Natural killer cell (primary cell): Measurements from ENCODE around the gene ETV6. TPM values are rescaled to one million over a fixed set of nuclear protein-coding genes. Genes with fewer than 3 reads are reported as not detected.

Source experiments
- ATAC-seq, 3 donors: fragments of 150-1000 bp in 2 of 3; fragments of 200-7000 bp in 1 of 3; cut with Tn5 transposase; 1 replicate in 1 of 3; 2 replicates in 2 of 3; pipeline ENCODE4 v1.10.0; 2021; ENCODE audit warnings: mild to moderate bottlenecking in 2 of 3, moderate library complexity in 2 of 3
- DNase-seq, 2 donors: peaks; one replicate each; pipeline versions ENCODE4 v3.0.0 to v3.0.0-alpha.2; 2013 to 2021; ENCODE audit warnings: mixed read lengths in 1 of 2
- H3K27ac ChIP-seq: one replicate; pipeline ENCODE4 v1.5.1; 2013; ENCODE audit warnings: mild to moderate bottlenecking, low read length
- H3K27me3 ChIP-seq: one replicate; pipeline ENCODE4 v1.6.1; 2013; ENCODE audit warnings: low read length; ENCODE audit not compliant: control insufficient read depth, insufficient read depth
- H3K36me3 ChIP-seq: one replicate; pipeline ENCODE4 v1.6.1; 2013; ENCODE audit warnings: low read length; ENCODE audit not compliant: control insufficient read depth, insufficient read depth
- H3K4me1 ChIP-seq: one replicate; pipeline ENCODE4 v1.6.1; 2013; ENCODE audit warnings: low read length; ENCODE audit not compliant: control insufficient read depth, insufficient read depth
- H3K4me3 ChIP-seq: one replicate; pipeline ENCODE4 v1.5.1; 2013; ENCODE audit warnings: low read length
- H3K9me3 ChIP-seq: one replicate; pipeline ENCODE4 v1.6.1; 2013; ENCODE audit warnings: low read length; ENCODE audit not compliant: control insufficient read depth, insufficient read depth
- H3K27ac Mint-ChIP-seq, 2 donors: one replicate each; pipeline ENCODE4 v1.8.0; 2022; ENCODE audit warnings: mild to moderate bottlenecking in 2 of 2, mixed read lengths in 2 of 2, moderate library complexity in 1 of 2
- H3K27me3 Mint-ChIP-seq, 2 donors: one replicate each; pipeline ENCODE4 v1.8.0; 2022; ENCODE audit warnings: low read depth in 2 of 2, mixed read lengths in 2 of 2
- H3K36me3 Mint-ChIP-seq: one replicate; pipeline ENCODE4 v1.8.0; 2022; ENCODE audit warnings: mixed read lengths
- H3K4me1 Mint-ChIP-seq, 2 donors: one replicate each; pipeline ENCODE4 v1.8.0; 2022; ENCODE audit warnings: mixed read lengths in 2 of 2
- H3K4me3 Mint-ChIP-seq: one replicate; pipeline ENCODE4 v1.8.0; 2022; ENCODE audit warnings: mild to moderate bottlenecking, moderate library complexity, mixed read lengths
- H3K9me3 Mint-ChIP-seq, 2 donors: one replicate each; pipeline ENCODE4 v1.8.0; 2022; ENCODE audit warnings: mixed read lengths in 2 of 2
- CTCF ChIP-seq: fragments of 200-600 bp; IDR thresholded peaks from one replicate; pipeline ENCODE4 v1.8.0; 2022; ENCODE audit warnings: antibody characterized with exemption
- WGBS: methylation state at CpG from one replicate; pipeline ENCODE4 v1.1.7; 2013; ENCODE audit warnings: missing lambda C conversion rate; ENCODE audit not compliant: insufficient coverage; 5-methylcytosine and 5-hydroxymethylcytosine counted together
- intact Hi-C: fragments of 100-400 bp; cut with micrococcal nuclease; formaldehyde crosslinking; loops from one replicate; pipeline ENCODE4 v1.14.2; 2022
- total RNA-seq, 4 donors: library from RNA; stranded (reverse); fragments of 120-200 nt in 1 of 4; gene quantifications; one replicate each; pipeline versions ENCODE4 v1.2.3 to v1.2.4, GENCODE V29; 2013 to 2022

ETV6 gene
- total RNA-seq, 3 donors from 2014 or later (not counting 1 experiment from before 2014, with no cell fraction given) = 38.9 to 49.5 (median 40.6) TPM

GRCh38 chr12:11830307-11830801 is 180.9 kb downstream of the ETV6 start:
- Mint-ChIP-seq H3K9me3 (no peaks in the 10 kb centered on the region), H3K4me3 (no peak overlapping the region), H3K27me3 (no peaks in the 10 kb centered on the region), H3K36me3 (no peaks in the 10 kb centered on the region), H3K4me1 (peaks cover 12 to 15% of the 10 kb centered on the region in 2 donors), H3K27ac (no peak overlapping the region)
- Histone ChIP-seq H3K36me3 (no peaks in the 10 kb centered on the region), H3K4me3 (no peak overlapping the region), H3K4me1 (peaks cover 2% of the 10 kb centered on the region), H3K27ac (no peak overlapping the region), H3K9me3 (no peaks in the 10 kb centered on the region), H3K27me3 (no peaks in the 10 kb centered on the region)
- 88% methylated on average over 5 of the region's 5 CpGs for WGBS
- DNase-seq (peak in 1 of 2 donors; percentile 20), ATAC-seq (no peak)
- intact Hi-C loops = no loop called here
- TF ChIP-seq CTCF = no peak

- DNase-seq (no peak), ATAC-seq (no peak)
- intact Hi-C loops = no loop called here
- Histone ChIP-seq H3K27ac (no peak overlapping the region), H3K4me3 (no peak overlapping the region), H3K4me1 (peaks cover 12% of the 10 kb centered on the region), H3K36me3 (no peaks in the 10 kb centered on the region), H3K9me3 (no peaks in the 10 kb centered on the region), H3K27me3 (no peaks in the 10 kb centered on the region)
- H3K4me1 Mint-ChIP-seq = peaks cover 15 to 20% of the 10 kb centered on the region in 2 donors
- TF ChIP-seq CTCF = no peak
- 88% methylated on average over 4 of the region's 4 CpGs for WGBS
- no peaks in the 10 kb centered on the region for H3K36me3 Mint-ChIP-seq
- H3K27ac Mint-ChIP-seq = no peak overlapping the region
- H3K27me3 Mint-ChIP-seq = no peaks in the 10 kb centered on the region
- H3K9me3 Mint-ChIP-seq = no peaks in the 10 kb centered on the region
- no peak overlapping the region for H3K4me3 Mint-ChIP-seq
Measured at GRCh38 chr12:11832093-11832492, 182.6 kb downstream of the ETV6 start.

- no peaks in the 10 kb centered on the region for H3K27me3 Mint-ChIP-seq
- Histone ChIP-seq H3K27ac (no peak overlapping the region), H3K4me3 (no peak overlapping the region), H3K4me1 (peaks cover 12% of the 10 kb centered on the region), H3K36me3 (no peaks in the 10 kb centered on the region), H3K9me3 (no peaks in the 10 kb centered on the region), H3K27me3 (no peaks in the 10 kb centered on the region)
- no peaks in the 10 kb centered on the region for H3K9me3 Mint-ChIP-seq
- H3K4me3 Mint-ChIP-seq = no peak overlapping the region
- peaks cover 15 to 20% of the 10 kb centered on the region in 2 donors for H3K4me1 Mint-ChIP-seq
- ATAC-seq (no peak), DNase-seq (no peak)
- no peaks in the 10 kb centered on the region for H3K36me3 Mint-ChIP-seq
- no peak overlapping the region for H3K27ac Mint-ChIP-seq
- WGBS = 92% methylated on average over 3 of the region's 4 CpGs
- intact Hi-C loops = no loop called here
- TF ChIP-seq CTCF = no peak
Measured at GRCh38 chr12:11833174-11833895, 183.9 kb downstream of the ETV6 start.
